ENCODE measurements around the gene CMKLR1. TPM values are rescaled to one million over a fixed set of nuclear protein-coding genes. Genes with fewer than 3 reads are reported as not detected.

The CMKLR1 gene
- total RNA-seq, 1 experiment from 2014 or later = 0.15 TPM

- CTCF ChIA-PET = no interaction called here
- no TSS peak for BruUV-seq (replicated peaks)
Measured at GRCh38 chr12:108297895-108298760, 41.0 kb downstream of the CMKLR1 start.

GRCh38 chr12:108297424-108297823, 41.7 kb downstream of the CMKLR1 start:
- CTCF ChIA-PET = no interaction called here
- H4K20me1 ChIP-seq (ENCODE audit: insufficient read depth) = no peaks in the 10 kb centered on the region
- TF ChIP-seq YY1 (IDR thresholded peaks at IDR 0.05; ENCODE audit: extremely low read depth, insufficient replicate concordance, low read depth, low read length) (no peak), MAX (IDR thresholded peaks at IDR 0.05) (no peak), TCF7L2 (IDR thresholded peaks at IDR 0.05; ENCODE audit: borderline replicate concordance, extremely low read depth, insufficient read depth, insufficient read length) (no peak), POLR2AphosphoS5 (IDR thresholded peaks at IDR 0.05; ENCODE audit: low read depth, low read length) (no peak), CTCF (IDR thresholded peaks at IDR 0.05 in 2 of 3, conservative IDR thresholded peaks at IDR 0.05 in 1 of 3; ENCODE audit: borderline replicate concordance in 1 of 3, insufficient read depth in 1 of 3, low read depth in 2 of 3, low read length in 2 of 3) (no peak), SIN3A (IDR thresholded peaks at IDR 0.05; ENCODE audit: low read depth) (no peak), ZBTB33 (IDR thresholded peaks at IDR 0.05; ENCODE audit: extremely low read depth, insufficient replicate concordance, low read length) (no peak)

More at GRCh38 chr12:108297895-108298760, 41.0 kb downstream of the CMKLR1 start:
- TF ChIP-seq RAD21 (IDR thresholded peaks at IDR 0.05; ENCODE audit: low read depth) = no peak
- no peak for TF ChIP-seq ZNF274 (IDR thresholded peaks at IDR 0.05; ENCODE audit: low read depth, low read length)
- Histone ChIP-seq H3K4me3 (replicated peaks in 1 of 2; ENCODE audit: low read depth in 1 of 2, low read length in 2 of 2) (no peak overlapping the region), H3K4me1 (ENCODE audit: control insufficient read depth in 1 of 2, insufficient read depth in 2 of 2, low read length in 2 of 2) (peaks cover 12 to 16% of the 10 kb centered on the region in 2 experiments), H3K9me3 (ENCODE audit: control insufficient read depth in 1 of 2, insufficient read depth in 1 of 2, low read depth in 1 of 2, low read length in 2 of 2) (no peaks in the 10 kb centered on the region), H2AFZ (ENCODE audit: low read depth, low read length, poor library complexity, severe bottlenecking) (no peak overlapping the region), H3K27ac (ENCODE audit: low read depth, low read length) (no peak overlapping the region), H3K36me3 (ENCODE audit: control insufficient read depth in 1 of 2, insufficient read depth in 2 of 2, low read length in 2 of 2) (no peaks in the 10 kb centered on the region), H3K4me2 (ENCODE audit: low read length) (no peak overlapping the region), H3K9ac (ENCODE audit: low read length) (no peak overlapping the region), H3K79me2 (ENCODE audit: insufficient read depth, low read length) (no peaks in the 10 kb centered on the region), H3K9me2 (ENCODE audit: insufficient read depth) (no peaks in the 10 kb centered on the region), H3K27me3 (ENCODE audit: insufficient read depth, low read length) (peaks cover 32% of the 10 kb centered on the region), H4K20me1 (ENCODE audit: insufficient read depth) (no peaks in the 10 kb centered on the region)
- intact Hi-C loops (cut with micrococcal nuclease) = no loop called here
- no peak for DNase-seq (ENCODE audit: low read depth, low spot score)
- POLR2A ChIA-PET = no interaction called here
- RAD21 ChIA-PET (ENCODE audit: low non-redundant PET in 1 of 2, low total read pairs in 2 of 2, uncharacterized antibody in 2 of 2, unreplicated experiment in 2 of 2) = no interaction called here
- no peak for ATAC-seq

More at GRCh38 chr12:108297424-108297823, 41.7 kb downstream of the CMKLR1 start:
- BruUV-seq (replicated peaks) = no TSS peak
- POLR2A ChIA-PET = no interaction called here
- H3K9me3 ChIP-seq (ENCODE audit: control insufficient read depth in 1 of 2, insufficient read depth in 1 of 2, low read depth in 1 of 2, low read length in 2 of 2) = no peaks in the 10 kb centered on the region
- H3K9me2 ChIP-seq (ENCODE audit: insufficient read depth) = no peaks in the 10 kb centered on the region
- RAD21 ChIA-PET (ENCODE audit: low non-redundant PET in 1 of 2, low total read pairs in 2 of 2, uncharacterized antibody in 2 of 2, unreplicated experiment in 2 of 2) = no interaction called here
- ATAC-seq (no peak), DNase-seq (ENCODE audit: low read depth, low spot score) (no peak)
- H3K4me1 ChIP-seq (ENCODE audit: control insufficient read depth in 1 of 2, insufficient read depth in 2 of 2, low read length in 2 of 2) = peaks cover 6 to 9% of the 10 kb centered on the region in 2 experiments; a peak in 3 of 4 replicates
- H3K36me3 ChIP-seq (ENCODE audit: control insufficient read depth in 1 of 2, insufficient read depth in 2 of 2, low read length in 2 of 2) = no peaks in the 10 kb centered on the region
- intact Hi-C loops (cut with micrococcal nuclease) = no loop called here
- no peak overlapping the region for H3K9ac ChIP-seq (ENCODE audit: low read length)
- no peak overlapping the region for H2AFZ ChIP-seq (ENCODE audit: low read depth, low read length, poor library complexity, severe bottlenecking)
- H3K27me3 ChIP-seq (ENCODE audit: insufficient read depth, low read length) = peaks cover 39% of the 10 kb centered on the region
- H3K79me2 ChIP-seq (ENCODE audit: insufficient read depth, low read length) = no peaks in the 10 kb centered on the region
- no peak overlapping the region for H3K4me2 ChIP-seq (ENCODE audit: low read length)
- H3K27ac ChIP-seq (ENCODE audit: low read depth, low read length) = no peak overlapping the region
- no peak overlapping the region for H3K4me3 ChIP-seq (replicated peaks in 1 of 2; ENCODE audit: low read depth in 1 of 2, low read length in 2 of 2)
